Panc1 (cell line): ENCODE data around the gene NDC1. TPM values are rescaled to one million over a fixed set of nuclear protein-coding genes. Genes with fewer than 3 reads are reported as not detected.

ENCODE experiments used
- ATAC-seq: fragments of 200-7000 bp; cut with Tn5 transposase; 2 replicates; pipeline ENCODE4 v1.9.1; 2020; ENCODE audit warnings: mild to moderate bottlenecking, moderate library complexity
- BruUV-seq: library from RNA; stranded (reverse); fragments of 400-500 nt; replicated peaks from 2 replicates; lab custom pipeline; 2021; lab: Mats Ljungman, UMichigan
- CTCF ChIA-PET: fragments of 300-600 bp; sonication (Branson Sonifier 250); formaldehyde crosslinking; loops from one replicate; lab custom pipeline; 2022; ENCODE audit warnings: antibody characterized with exemption; lab: Charles Lee
- POLR2A ChIA-PET: fragments of 300-600 bp; sonication (Branson Sonifier 250); formaldehyde crosslinking; loops from one replicate; lab custom pipeline; 2022; ENCODE audit warnings: antibody characterized with exemption; lab: Charles Lee
- DNase-seq: peaks from one replicate; pipeline ENCODE4 v3.0.0-alpha.2; 2010; ENCODE audit warnings: low read depth, low spot score
- H3K27ac ChIP-seq: 2 replicates; pipeline ENCODE4 v1.5.1; 2011; ENCODE audit warnings: mild to moderate bottlenecking, low read length, inconsistent platforms
- H3K27me3 ChIP-seq: fragments of 200-500 bp; sonication (Bioruptor generic); 2 replicates; pipeline ENCODE4 v1.6.0; 2014; ENCODE audit warnings: low read length, inconsistent platforms; ENCODE audit not compliant: control insufficient read depth, insufficient read depth
- H3K36me3 ChIP-seq: fragments of 200-500 bp; sonication (Bioruptor generic); 2 replicates; pipeline ENCODE4 v1.5.1; 2014; ENCODE audit warnings: inconsistent platforms, mild to moderate bottlenecking, low read length, moderate library complexity; ENCODE audit not compliant: control insufficient read depth, insufficient read depth
- H3K4me1 ChIP-seq: 2 replicates; pipeline ENCODE4 v1.5.1; 2011; ENCODE audit warnings: inconsistent platforms, mild to moderate bottlenecking, low read length, moderate library complexity; ENCODE audit not compliant: control insufficient read depth, insufficient read depth
- H3K4me3 ChIP-seq, 2 experiments: 2 replicates each; pipeline ENCODE4 v1.5.1; 2011 to 2012; ENCODE audit warnings: low read depth in 2 of 2, low read length in 2 of 2, mild to moderate bottlenecking in 2 of 2, inconsistent platforms in 1 of 2, moderate library complexity in 1 of 2
- H3K9me3 ChIP-seq: fragments of 200-500 bp; sonication (Bioruptor generic); 2 replicates; pipeline ENCODE4 v1.5.1; 2014; ENCODE audit warnings: low read depth, mild to moderate bottlenecking, inconsistent platforms, low read length, moderate library complexity; ENCODE audit not compliant: control insufficient read depth, insufficient read depth
- CTCF ChIP-seq: fragments of 450-650 bp; IDR thresholded peaks from 2 replicates; pipeline ENCODE4 v1.5.1; 2017; ENCODE audit warnings: mild to moderate bottlenecking
- POLR2AphosphoS5 ChIP-seq: IDR thresholded peaks from 2 replicates; pipeline ENCODE4 v1.6.1; 2012; ENCODE audit warnings: mild to moderate bottlenecking, low read depth, low read length, moderate library complexity
- REST ChIP-seq, 2 experiments: IDR thresholded peaks; 2 replicates each; pipeline ENCODE4 v1.6.1; 2011 to 2012; ENCODE audit warnings: low read depth in 2 of 2, control low read depth in 1 of 2, low read length in 1 of 2, mild to moderate bottlenecking in 1 of 2, moderate library complexity in 1 of 2; ENCODE audit not compliant: insufficient read depth in 1 of 2
- SIN3A ChIP-seq: IDR thresholded peaks from 2 replicates; pipeline ENCODE4 v1.6.1; 2012; ENCODE audit warnings: low read depth, mild to moderate bottlenecking, low read length, moderate library complexity, borderline replicate concordance; ENCODE audit not compliant: insufficient read depth
- TCF7L2 ChIP-seq: IDR thresholded peaks from 2 replicates; pipeline ENCODE4 v1.6.1; 2011; ENCODE audit warnings: mild to moderate bottlenecking, low read depth, low read length, inconsistent platforms
- in situ Hi-C: cut with HindIII; loops from 2 replicates; pipeline ENCODE4 v1.10.0; 2016; ENCODE audit warnings: low sequenced_read_pairs, low pct_unique_long_range_greater_than_20kb
- intact Hi-C: fragments of 100-400 bp; cut with micrococcal nuclease; formaldehyde crosslinking; loops from one replicate; pipeline ENCODE4 v1.10.0; 2022; ENCODE audit not compliant: unreplicated experiment
- total RNA-seq: library from RNA; stranded (reverse); gene quantifications from one replicate; pipeline ENCODE4 v1.2.1, GENCODE V29; 2021; ENCODE audit not compliant: unreplicated experiment

The NDC1 gene
- total RNA-seq, 1 experiment from 2014 or later = 44.4 TPM

GRCh38 chr1:53766194-53766742 is 71.8 kb downstream of the NDC1 start:
- no peak overlapping the region for H3K4me3 ChIP-seq
- in situ Hi-C loops (no loop called here), intact Hi-C loops (no loop called here)
- peaks cover 15% of the 10 kb centered on the region for H3K36me3 ChIP-seq
- BruUV-seq = no TSS peak
- H3K27me3 ChIP-seq = no peaks in the 10 kb centered on the region
- ChIA-PET CTCF (no interaction called here), POLR2A (no interaction called here)
- H3K4me1 ChIP-seq = no peaks in the 10 kb centered on the region
- no peaks in the 10 kb centered on the region for H3K9me3 ChIP-seq
- DNase-seq (no peak), ATAC-seq (no peak)
- H3K27ac ChIP-seq = no peak overlapping the region
- no peak for TF ChIP-seq REST (IDR thresholded peaks at IDR 0.05; ENCODE audit: insufficient read depth in 1 of 2, low read depth in 2 of 2, low read length in 1 of 2)
- no peak for TF ChIP-seq TCF7L2
- no peak for TF ChIP-seq SIN3A
- no peak for TF ChIP-seq CTCF
- TF ChIP-seq POLR2AphosphoS5 = no peak

- Histone ChIP-seq H3K4me3 (no peak overlapping the region), H3K4me1 (no peaks in the 10 kb centered on the region), H3K27ac (no peak overlapping the region), H3K36me3 (peaks cover 13% of the 10 kb centered on the region), H3K27me3 (no peaks in the 10 kb centered on the region), H3K9me3 (no peaks in the 10 kb centered on the region)
- ChIA-PET CTCF (no interaction called here), POLR2A (no interaction called here)
- BruUV-seq = no TSS peak
- in situ Hi-C loops (no loop called here), intact Hi-C loops (no loop called here)
- no peak for TF ChIP-seq POLR2AphosphoS5
- TF ChIP-seq REST (IDR thresholded peaks at IDR 0.05; ENCODE audit: insufficient read depth in 1 of 2, low read depth in 2 of 2, low read length in 1 of 2) = no peak
- TF ChIP-seq SIN3A = no peak
- TF ChIP-seq TCF7L2 = no peak
- TF ChIP-seq CTCF = no peak
- ATAC-seq (no peak), DNase-seq (no peak)
Observed at GRCh38 chr1:53765657-53766056, 72.4 kb downstream of the NDC1 start.
